Sigmoid colon (tissue), 7 donors: ENCODE measurements around the gene IFNAR1. TPM values are rescaled to one million over a fixed set of nuclear protein-coding genes. Genes with fewer than 3 reads are reported as not detected.
"Not testable (repeated sequence)": the region's sequence is repeated elsewhere in the genome, so short reads cannot be mapped to it uniquely, and the experiment has no call there.

Experiments
- DNase-seq: peaks from one replicate; pipeline ENCODE4 v3.0.0-alpha.2; 2019
- H3K27ac ChIP-seq, 4 donors: fragments of 200-600 bp; sonication (generic); one replicate each; pipeline ENCODE4 v1.5.1; 2016 to 2019; ENCODE audit warnings: mild to moderate bottlenecking in 1 of 4
- H3K27me3 ChIP-seq, 3 donors: fragments of 200-600 bp; sonication (generic); one replicate each; pipeline ENCODE4 v1.5.1; 2019; ENCODE audit warnings: mild to moderate bottlenecking in 1 of 3
- H3K36me3 ChIP-seq, 4 donors: fragments of 200-600 bp; sonication (generic); one replicate each; pipeline ENCODE4 v1.5.1; 2016 to 2019
- H3K4me1 ChIP-seq, 4 donors: fragments of 200-600 bp; sonication (generic); one replicate each; pipeline ENCODE4 v1.5.1; 2017 to 2019
- H3K4me3 ChIP-seq, 4 donors: fragments of 200-600 bp; sonication (generic); one replicate each; pipeline ENCODE4 v1.5.1; 2017 to 2019; ENCODE audit warnings: mild to moderate bottlenecking in 2 of 4, moderate library complexity in 1 of 4
- H3K9me3 ChIP-seq, 4 donors: fragments of 200-600 bp in 3 of 4; sonication (generic) in 3 of 4; one replicate each; pipeline versions ENCODE4 v1.5.1 to v1.6.1; 2013 to 2019
- CTCF ChIP-seq, 4 experiments: fragments of 450-650 bp in 3 of 4; fragments of 200-600 bp in 1 of 4; IDR thresholded peaks; one replicate each; pipeline ENCODE4 v1.5.1; 2016 to 2019; ENCODE audit warnings: antibody characterized with exemption in 4 of 4, mild to moderate bottlenecking in 3 of 4, moderate library complexity in 2 of 4
- EP300 ChIP-seq, 4 donors: sonication (generic); formaldehyde crosslinking; IDR thresholded peaks; one replicate each; pipeline ENCODE4 v1.6.1; 2017; ENCODE audit warnings: antibody characterized with exemption in 4 of 4
- POLR2A ChIP-seq, 2 donors: fragments of 450-650 bp; IDR thresholded peaks; one replicate each; pipeline ENCODE4 v1.6.1; 2016; ENCODE audit warnings: antibody characterized with exemption in 2 of 2, mild to moderate bottlenecking in 2 of 2, moderate library complexity in 2 of 2
- POLR2AphosphoS5 ChIP-seq, 4 donors: sonication (generic); formaldehyde crosslinking; IDR thresholded peaks; one replicate each; pipeline ENCODE4 v1.6.1; 2017; ENCODE audit warnings: antibody characterized with exemption in 4 of 4
- WGBS, 2 donors: extraction: QIAGEN DNeasy Blood & Tissue Kit; methylation state at CpG; one replicate each; pipeline ENCODE4 v1.1.7; 2013; 5-methylcytosine and 5-hydroxymethylcytosine counted together
- intact Hi-C: fragments of 100-400 bp; cut with DNase I; formaldehyde crosslinking; loops from one replicate; pipeline ENCODE4 v1.15.1; 2023
- polyA plus RNA-seq, 3 donors: library from polyadenylated mRNA; stranded (reverse); fragments of 200-250 nt; gene quantifications; one replicate each; pipeline ENCODE4 v1.2.3, GENCODE V29; 2013
- total RNA-seq, 4 donors: library from RNA; depleted of rRNA; stranded (reverse); fragments of >200 nt; gene quantifications; one replicate each; pipeline ENCODE4 v1.1.0, GENCODE V29; 2016
- donor health status: healthy with polysubstance abuse.
- donor health status: Bipolar disorder and iron deficiency.
- donor health status: healthy.

The IFNAR1 gene
- total and polyA plus RNA-seq, 7 donors: 6.6 to 32.6 (median 25.5) TPM

GRCh38 chr21:33374450-33375096, 49.8 kb downstream of the IFNAR1 start:
- Histone ChIP-seq H3K36me3 (no peaks in the 10 kb centered on the region), H3K9me3 (no peaks in the 10 kb centered on the region), H3K27me3 (no peaks in the 10 kb centered on the region), H3K4me1 (peaks cover 0 to 3% (median 1%) of the 10 kb centered on the region in 4 donors), H3K4me3 (no peak overlapping the region), H3K27ac (peak overlapping the region in 1 of 4 donors; percentile 55)
- no peak for DNase-seq
- WGBS, 2 donors: 7 to 21% methylated on average over 4 of the region's 4 CpGs
- TF ChIP-seq POLR2AphosphoS5 (IDR thresholded peaks at IDR 0.05): no peak
- no peak for TF ChIP-seq EP300 (IDR thresholded peaks at IDR 0.05)
- peak in 3 of 4 experiments; percentile 18 to 38 (median 30) for TF ChIP-seq CTCF (IDR thresholded peaks at IDR 0.05)
- TF ChIP-seq POLR2A (IDR thresholded peaks at IDR 0.05): no peak
- intact Hi-C loops: no loop called here

GRCh38 chr21:33375101-33375644, 50.4 kb downstream of the IFNAR1 start:
- DNase-seq: no peak
- Histone ChIP-seq H3K9me3 (no peaks in the 10 kb centered on the region), H3K4me1 (peaks cover 0 to 9% (median 6%) of the 10 kb centered on the region in 4 donors), H3K27me3 (no peaks in the 10 kb centered on the region), H3K36me3 (no peaks in the 10 kb centered on the region), H3K27ac (peak overlapping the region in 1 of 4 donors; percentile 38), H3K4me3 (no peak overlapping the region)
- TF ChIP-seq POLR2A (IDR thresholded peaks at IDR 0.05): no peak
- no peak for TF ChIP-seq CTCF (IDR thresholded peaks at IDR 0.05)
- 57 to 70% methylated on average over 5 of the region's 5 CpGs for WGBS, 2 donors
- intact Hi-C loops: no loop called here

GRCh38 chr21:33377221-33377920, 52.6 kb downstream of the IFNAR1 start:
- Histone ChIP-seq H3K4me1 (peaks cover 0 to 17% (median 13%) of the 10 kb centered on the region in 4 donors), H3K27me3 (no peaks in the 10 kb centered on the region), H3K27ac (no peak overlapping the region), H3K4me3 (no peak overlapping the region), H3K9me3 (no peaks in the 10 kb centered on the region), H3K36me3 (no peaks in the 10 kb centered on the region)
- TF ChIP-seq EP300 (IDR thresholded peaks at IDR 0.05): no peak
- no peak for TF ChIP-seq CTCF (IDR thresholded peaks at IDR 0.05)
- no peak for TF ChIP-seq POLR2AphosphoS5 (IDR thresholded peaks at IDR 0.05)
- TF ChIP-seq POLR2A (IDR thresholded peaks at IDR 0.05): no peak
- no peak for DNase-seq
- 90 to 95% methylated on average over 6 of the region's 6 CpGs for WGBS, 2 donors
- intact Hi-C loops: no loop called here

- TF ChIP-seq CTCF (IDR thresholded peaks at IDR 0.05) (no peak), POLR2A (IDR thresholded peaks at IDR 0.05) (no peak), EP300 (IDR thresholded peaks at IDR 0.05) (no peak), POLR2AphosphoS5 (IDR thresholded peaks at IDR 0.05) (no peak)
- intact Hi-C loops: no loop called here
- Histone ChIP-seq H3K36me3 (no peaks in the 10 kb centered on the region), H3K4me1 (peaks cover 0 to 20% (median 17%) of the 10 kb centered on the region in 4 donors), H3K27ac (no peak overlapping the region), H3K4me3 (no peak overlapping the region), H3K9me3 (no peaks in the 10 kb centered on the region), H3K27me3 (no peaks in the 10 kb centered on the region)
- no peak for DNase-seq
- 82 to 92% methylated on average over 9 of the region's 9 CpGs for WGBS, 2 donors
Measured at GRCh38 chr21:33378081-33378480, 53.3 kb downstream of the IFNAR1 start.

GRCh38 chr21:33379934-33380333, 55.2 kb downstream of the IFNAR1 start:
- DNase-seq: peak; percentile 67
- not testable (repeated sequence) for H3K36me3 ChIP-seq

More at GRCh38 chr21:33379934-33380333, 55.2 kb downstream of the IFNAR1 start:
- intact Hi-C loops, H3K9me3 ChIP-seq, H3K27me3 ChIP-seq, H3K4me3 ChIP-seq: not testable (repeated sequence)
- Histone ChIP-seq H3K27ac (peak overlapping the region; percentile 65 to 75 (median 71)), H3K4me1 (peaks cover 0 to 27% (median 19%) of the 10 kb centered on the region in 4 donors)
- WGBS, 2 donors: 57 to 72% methylated on average over 1 of the region's 1 CpG
